GM11168 (cell line): Measurements from ENCODE around the gene RHBG.

ENCODE experiments used
- in situ Hi-C: fragments of 300-500 bp; cut with MboI; formaldehyde crosslinking; loops from one replicate; pipeline ENCODE4 v1.12.0; 2022; ENCODE audit warnings: low sequenced_read_pairs; ENCODE audit not compliant: unreplicated experiment

The RHBG gene

DNA sequence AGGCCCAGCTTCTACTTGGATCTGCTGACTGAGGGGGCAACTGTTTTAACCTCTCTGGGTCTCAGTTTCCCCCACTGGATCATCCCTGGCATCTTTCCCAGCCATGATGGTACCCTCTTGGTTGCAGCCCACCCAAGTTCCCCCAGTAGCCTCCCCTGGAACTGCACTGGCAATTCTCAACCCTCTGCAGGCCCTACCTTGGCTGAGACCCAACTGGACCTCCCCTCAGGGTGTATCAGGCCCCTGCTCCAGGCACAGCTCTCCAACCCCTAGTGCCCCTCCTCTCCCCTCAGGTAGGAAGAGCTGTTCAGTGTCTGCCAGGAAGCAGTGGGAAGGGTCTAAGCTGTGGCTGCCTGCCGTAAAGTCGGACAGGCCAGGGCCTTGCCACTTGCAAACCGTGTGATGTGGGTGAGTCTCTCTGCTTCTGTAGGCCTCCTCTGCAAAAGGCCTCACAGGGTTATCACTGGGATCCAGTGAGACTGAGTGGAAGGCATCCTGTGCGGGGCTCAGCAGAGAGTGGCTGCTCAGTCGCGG lies 32.1 kb downstream of the RHBG start:
- in situ Hi-C loops, result no loop called here

GRCh38 chr1:156401681-156402081 lies 32.7 kb downstream of the RHBG start:
- in situ Hi-C loops, result no loop called here

GRCh38 chr1:156402331-156403020 lies 33.5 kb downstream of the RHBG start:
- in situ Hi-C loops, result no loop called here

GRCh38 chr1:156405670-156406069 lies 36.7 kb downstream of the RHBG start:
- in situ Hi-C loops, result no loop called here

- in situ Hi-C loops, result no loop called here
Measured at GRCh38 chr1:156406251-156406650, 37.2 kb downstream of the RHBG start.

GRCh38 chr1:156407344-156407743 lies 38.3 kb downstream of the RHBG start:
- in situ Hi-C loops, result no loop called here

GRCh38 chr1:156407760-156408159 lies 38.7 kb downstream of the RHBG start:
- in situ Hi-C loops, result no loop called here

DNA sequence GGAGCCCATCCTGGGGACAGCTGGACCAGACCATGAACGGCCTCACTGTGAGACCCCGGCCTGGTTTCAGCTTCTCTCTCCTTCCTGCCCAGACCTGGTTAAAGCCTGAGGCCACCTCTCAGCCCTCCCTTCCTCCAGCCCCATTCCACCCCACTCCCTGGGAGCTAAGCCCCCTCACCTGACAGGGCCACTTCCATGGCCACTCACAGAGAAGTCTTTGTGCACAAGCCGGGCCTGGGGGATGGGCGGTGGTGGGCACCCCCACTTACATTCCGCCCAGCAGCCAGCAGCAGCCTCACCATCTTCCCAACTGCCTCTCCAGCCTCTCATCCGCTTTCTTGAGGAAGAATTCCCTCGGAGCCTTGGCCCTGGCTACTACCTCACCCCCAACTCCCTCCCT lies 40.4 kb downstream of the RHBG start:
- in situ Hi-C loops, result no loop called here

GRCh38 chr1:156410238-156410637 lies 41.2 kb downstream of the RHBG start:
- in situ Hi-C loops, result no loop called here

- in situ Hi-C loops, result no loop called here
Measured at GRCh38 chr1:156410740-156411139, 41.7 kb downstream of the RHBG start.

DNA sequence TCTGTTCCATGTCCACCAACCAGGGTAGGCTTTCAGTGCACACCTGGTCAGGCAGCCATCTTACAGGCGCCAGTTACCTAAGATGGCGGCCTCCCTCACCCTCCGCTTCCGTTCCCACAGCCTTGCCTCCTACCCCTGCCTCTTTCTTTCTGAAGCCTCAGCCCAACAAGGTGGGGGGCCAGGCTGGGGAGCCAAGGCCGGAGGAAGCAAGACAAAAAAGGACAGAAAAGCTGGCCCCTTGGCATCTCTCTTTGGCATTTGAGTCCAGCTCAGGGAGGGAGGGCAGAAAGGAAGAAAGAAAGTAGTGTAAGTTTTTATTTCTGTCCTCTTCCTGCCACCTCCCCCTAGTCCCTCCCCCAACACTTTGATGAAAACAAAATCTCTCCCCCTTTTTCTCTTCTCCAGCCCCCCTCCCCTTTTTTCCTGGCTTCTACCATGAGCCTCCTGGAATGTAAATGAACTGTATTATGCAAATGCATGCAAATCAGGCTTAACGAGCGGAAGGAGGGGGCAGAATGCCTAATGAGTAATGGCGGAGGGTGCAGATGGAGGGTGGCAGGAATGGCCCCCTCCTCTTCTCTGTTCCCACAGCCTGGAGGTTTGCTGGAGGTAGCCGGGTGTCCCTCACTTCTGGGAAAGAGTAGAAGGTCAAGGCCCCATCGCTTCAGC lies 43.8 kb downstream of the RHBG start:
- in situ Hi-C loops, result no loop called here

DNA sequence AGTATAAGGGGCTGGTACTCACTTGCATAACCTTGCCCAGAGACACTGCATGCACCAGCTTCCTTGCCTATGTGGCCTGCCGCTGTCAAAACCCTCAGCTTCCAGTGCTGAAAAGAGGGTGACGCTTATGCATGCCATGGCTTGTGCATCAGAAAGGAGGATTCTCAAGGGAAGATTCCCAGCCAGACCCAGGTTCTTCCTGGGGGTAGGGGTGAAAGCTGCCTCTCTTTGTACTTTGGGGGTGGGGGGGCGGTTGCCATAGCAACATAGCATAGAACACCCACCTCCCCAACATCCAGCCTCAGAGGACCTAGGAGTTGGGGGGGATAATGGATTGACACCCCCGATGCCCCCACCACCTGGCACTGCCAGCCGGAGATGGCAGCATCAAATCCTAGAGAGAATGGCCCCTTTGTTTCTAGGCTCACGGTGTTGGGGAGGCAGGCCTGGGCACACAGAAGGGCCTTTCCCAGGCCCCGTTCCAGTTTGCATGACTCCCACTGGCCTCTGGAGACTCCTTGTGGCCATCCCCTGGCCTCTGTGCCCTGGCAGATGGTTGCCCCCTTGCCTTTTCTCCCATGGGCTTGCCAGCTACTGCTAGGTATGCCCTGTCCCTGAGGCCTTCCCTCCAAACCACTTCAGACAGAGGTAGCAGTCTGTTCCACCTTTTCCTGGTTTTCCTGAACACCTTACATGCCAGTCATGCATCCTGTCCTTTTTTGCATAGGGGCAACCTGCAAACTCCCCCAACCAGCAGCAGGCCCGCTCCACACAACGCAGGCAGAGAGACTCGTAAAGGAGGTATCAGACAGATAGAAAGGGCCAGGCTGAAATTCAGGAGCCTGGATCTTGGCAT lies 44.6 kb downstream of the RHBG start:
- in situ Hi-C loops, result no loop called here

GRCh38 chr1:156414461-156415064 lies 45.6 kb downstream of the RHBG start:
- in situ Hi-C loops, result no loop called here

- in situ Hi-C loops, result no loop called here
Measured at GRCh38 chr1:156416993-156417392, 48.0 kb downstream of the RHBG start.

GRCh38 chr1:156417401-156418020 lies 48.5 kb downstream of the RHBG start:
- in situ Hi-C loops, result no loop called here

GRCh38 chr1:156418416-156419070 lies 49.5 kb downstream of the RHBG start:
- in situ Hi-C loops, result no loop called here

- in situ Hi-C loops, result no loop called here
Measured at GRCh38 chr1:156419854-156420204, 50.8 kb downstream of the RHBG start.

DNA sequence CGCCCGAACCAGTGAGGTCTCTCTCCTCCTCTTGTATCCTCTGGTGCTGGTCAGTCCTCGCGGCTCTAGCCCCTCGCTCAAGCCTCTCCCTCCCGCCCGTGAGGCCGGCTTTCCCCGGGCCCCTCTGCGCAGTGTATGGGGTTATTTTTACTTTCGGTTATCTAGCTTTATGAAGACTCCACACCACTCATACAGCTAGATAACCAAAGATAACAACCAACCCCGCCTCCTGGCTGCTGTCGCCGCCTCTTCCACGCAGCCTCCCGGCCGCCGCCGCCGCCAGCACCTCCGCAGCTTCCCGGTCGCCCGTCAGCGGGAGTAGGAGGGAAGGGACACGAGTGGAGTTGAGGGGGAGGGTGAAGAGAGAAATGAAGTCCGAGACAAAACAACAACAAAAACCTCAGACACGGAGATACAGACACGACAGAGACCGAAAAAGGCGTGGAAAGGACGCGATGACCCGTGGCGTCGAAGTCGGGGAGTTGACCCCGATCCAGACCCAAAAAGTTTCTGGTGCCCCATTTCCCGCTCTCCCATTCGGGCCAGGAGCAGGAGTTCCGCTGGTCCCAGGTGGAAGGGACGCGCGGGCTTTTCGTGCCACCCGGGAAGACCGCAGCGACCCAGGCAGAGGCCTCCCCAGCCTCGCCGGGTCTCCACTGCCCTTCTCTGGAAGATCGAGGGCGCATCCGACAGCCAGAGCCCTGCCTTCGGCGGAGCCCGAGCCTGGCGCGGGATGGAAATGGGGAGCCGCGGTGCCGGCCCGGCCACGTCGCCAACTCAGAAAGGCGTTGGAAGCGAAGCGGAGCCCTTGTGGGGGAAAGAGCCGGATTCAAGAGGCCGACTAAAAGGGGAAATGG lies 51.4 kb downstream of the RHBG start:
- in situ Hi-C loops, result no loop called here
